NCI-H748 treated with DMSO at 0.1 percent for 48 hours (cell line): ENCODE results near the gene PALLD.
"Not testable (repeated sequence)": the region's sequence is repeated elsewhere in the genome, so short reads cannot be mapped to it uniquely, and the experiment has no call there.

Experiments
- DNase-seq: peaks from one replicate; lab custom pipeline; 2025; lab: John Stamatoyannopoulos, UW

PALLD gene

DNA sequence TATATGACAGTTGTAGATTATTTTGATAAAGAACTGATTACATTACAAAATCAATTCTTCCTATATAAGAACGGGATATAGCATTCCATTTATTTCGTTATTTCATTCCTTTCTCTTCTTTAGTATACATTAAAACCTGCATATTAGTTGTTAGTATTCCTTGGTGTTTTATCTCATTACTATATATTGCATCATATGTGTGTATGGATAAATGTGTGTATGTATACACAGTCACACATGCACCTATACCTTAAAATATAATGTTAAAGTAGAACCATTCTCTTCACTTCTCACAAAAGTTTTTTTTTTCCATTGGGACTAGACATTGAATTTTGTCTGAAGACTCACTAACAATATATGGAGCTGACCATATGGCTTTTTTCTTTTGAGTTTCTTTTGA is 5.3 kb upstream of the PALLD start:
- DNase-seq: no peak

DNA sequence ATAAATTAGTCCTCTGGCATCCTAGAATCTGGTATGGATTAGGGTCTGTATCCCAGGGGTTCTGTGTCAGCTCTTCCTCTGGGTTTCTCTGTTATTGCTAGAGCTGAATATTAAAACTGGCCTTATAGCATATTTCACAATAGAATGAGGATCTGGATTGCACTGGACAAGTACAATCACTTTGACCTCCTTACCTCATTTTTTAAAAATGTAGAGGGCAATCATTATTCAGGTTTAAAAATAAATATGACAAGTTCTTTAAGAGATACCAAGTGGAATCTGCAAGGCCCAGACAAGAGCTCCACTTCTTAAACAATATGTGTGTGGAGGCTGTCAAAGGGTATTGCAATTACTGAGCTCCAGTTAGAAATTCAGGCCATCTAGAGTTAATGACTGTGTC is 1.4 kb downstream of the PALLD start:
- no peak for DNase-seq

DNA sequence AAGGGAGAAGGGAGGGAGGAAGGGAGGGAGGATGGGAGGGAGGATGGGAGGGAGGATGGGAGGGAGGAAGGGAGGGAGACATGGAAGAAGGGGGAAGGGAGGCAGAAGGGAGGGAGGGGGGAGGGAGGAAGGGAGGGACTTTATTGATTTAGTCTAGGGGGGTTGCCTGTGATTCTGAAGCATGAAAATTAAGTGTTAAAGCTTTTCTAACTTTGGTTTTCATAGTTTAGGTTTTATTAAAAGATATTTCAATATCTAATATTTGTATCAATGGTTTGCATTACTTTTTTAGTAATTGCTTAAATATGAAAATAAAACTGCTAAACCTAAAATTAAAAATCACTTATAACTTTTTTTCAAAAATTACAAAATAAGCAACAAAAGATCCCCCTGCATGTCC is 2.4 kb downstream of the PALLD start:
- no peak for DNase-seq

DNA sequence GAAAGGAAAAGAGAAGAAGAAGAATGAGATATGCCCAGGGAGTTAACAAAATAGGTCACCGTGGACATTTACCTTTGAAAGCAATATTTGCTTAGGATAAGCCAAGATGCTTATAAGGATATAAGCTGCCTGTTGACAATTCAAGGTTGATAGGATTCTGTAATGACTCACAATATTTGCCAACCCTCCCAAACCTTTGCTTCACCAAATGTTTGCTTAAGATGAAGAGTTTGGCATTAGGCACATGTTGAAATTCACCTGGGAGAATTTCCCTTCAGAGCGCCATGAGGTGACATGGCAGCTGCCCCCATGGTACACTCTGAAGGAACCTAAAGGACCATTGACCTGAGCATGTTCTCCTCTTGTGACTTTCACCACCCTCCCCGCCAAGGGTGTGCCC is 4.6 kb downstream of the PALLD start:
- DNase-seq: no peak

DNA sequence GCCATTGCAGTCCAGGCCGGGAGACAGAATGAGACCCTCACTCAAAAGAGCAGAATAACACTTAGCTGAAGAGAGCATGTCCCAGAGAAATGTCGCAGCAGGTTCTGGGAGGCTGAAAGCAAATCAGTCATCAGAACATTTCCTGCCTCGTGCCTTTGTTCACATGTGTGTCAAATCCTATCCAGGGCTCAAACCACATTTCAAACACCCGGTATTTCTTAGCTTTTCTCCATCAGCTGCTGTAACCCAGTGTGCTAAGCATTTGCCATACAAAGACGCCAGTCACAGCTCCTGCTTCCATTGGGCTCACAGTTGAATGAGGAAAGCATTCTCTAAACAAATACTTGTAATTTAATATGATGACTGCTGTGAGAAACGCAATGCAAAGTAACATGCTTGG is 6.0 kb downstream of the PALLD start:
- no peak for DNase-seq

DNA sequence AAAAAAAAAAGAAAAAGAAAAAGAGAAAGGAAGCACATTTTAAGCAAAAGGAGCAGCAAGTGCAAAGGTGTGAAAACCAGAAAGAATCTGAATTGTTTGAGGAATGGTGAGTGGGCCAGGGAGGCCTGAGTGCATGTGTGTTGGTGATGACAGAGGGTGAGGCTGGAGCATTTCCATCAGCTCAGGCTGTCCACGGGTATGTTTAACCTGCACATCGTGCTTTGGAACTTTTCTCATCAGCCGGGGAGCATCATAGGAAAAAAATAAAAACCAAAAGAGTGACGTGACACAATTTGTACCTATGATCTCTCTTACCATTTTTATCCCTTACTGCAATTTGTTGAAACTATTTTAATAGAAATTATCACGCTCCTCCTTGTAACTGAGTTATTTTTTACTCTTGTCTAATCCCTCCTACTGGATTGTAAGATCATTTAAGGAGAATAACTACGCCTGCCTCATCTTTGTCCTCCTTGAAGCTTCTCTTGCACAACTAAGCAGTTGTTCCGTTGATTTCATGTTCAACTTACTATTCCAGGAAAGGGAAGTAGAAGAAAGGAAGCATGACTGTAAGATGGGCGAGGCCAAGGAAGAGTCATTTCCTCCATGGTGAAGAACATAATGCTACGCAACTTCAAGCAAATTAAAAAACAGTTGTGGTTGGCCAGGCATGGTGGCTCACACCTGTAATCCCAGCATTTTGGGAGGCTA is 7.0 kb downstream of the PALLD start:
- DNase-seq: no peak

DNA sequence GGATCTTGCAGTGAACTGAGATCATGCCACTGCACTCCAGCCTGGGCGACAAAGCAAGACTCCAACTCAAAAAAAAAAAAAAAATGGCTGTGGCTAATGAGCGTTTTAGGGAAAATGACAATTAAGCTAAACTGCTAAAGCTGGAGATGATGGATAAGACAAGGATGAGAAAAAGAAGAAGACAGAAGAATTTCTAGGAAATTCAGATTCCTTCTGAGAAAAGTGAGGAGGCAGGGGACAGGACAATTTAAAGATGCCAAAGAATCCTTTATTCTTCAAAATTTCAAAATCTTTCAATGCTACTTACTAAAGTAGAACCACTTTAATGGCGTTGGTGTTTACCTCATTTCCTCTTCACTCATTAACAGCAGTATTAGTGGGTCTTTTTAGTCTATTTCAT is 7.7 kb downstream of the PALLD start:
- DNase-seq: no peak

DNA sequence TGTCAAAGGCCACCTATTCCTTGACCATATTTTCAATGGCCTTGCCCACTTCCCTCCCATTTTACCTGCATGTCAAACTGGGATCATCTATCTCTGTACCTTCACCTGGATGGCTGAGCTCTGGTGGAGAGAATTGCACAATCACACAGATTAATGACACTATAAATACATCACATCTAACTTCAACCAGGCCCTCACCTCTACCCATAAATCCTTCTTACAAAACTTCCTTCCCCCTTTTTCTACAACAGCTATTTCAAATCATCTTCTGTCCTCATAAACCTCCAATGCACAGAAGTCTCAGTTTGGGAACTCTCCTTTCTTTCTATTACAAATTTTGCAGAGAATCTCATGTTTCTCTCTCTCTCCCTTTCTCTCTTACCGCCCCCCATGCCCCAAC is 9.2 kb downstream of the PALLD start:
- no peak for DNase-seq

DNA sequence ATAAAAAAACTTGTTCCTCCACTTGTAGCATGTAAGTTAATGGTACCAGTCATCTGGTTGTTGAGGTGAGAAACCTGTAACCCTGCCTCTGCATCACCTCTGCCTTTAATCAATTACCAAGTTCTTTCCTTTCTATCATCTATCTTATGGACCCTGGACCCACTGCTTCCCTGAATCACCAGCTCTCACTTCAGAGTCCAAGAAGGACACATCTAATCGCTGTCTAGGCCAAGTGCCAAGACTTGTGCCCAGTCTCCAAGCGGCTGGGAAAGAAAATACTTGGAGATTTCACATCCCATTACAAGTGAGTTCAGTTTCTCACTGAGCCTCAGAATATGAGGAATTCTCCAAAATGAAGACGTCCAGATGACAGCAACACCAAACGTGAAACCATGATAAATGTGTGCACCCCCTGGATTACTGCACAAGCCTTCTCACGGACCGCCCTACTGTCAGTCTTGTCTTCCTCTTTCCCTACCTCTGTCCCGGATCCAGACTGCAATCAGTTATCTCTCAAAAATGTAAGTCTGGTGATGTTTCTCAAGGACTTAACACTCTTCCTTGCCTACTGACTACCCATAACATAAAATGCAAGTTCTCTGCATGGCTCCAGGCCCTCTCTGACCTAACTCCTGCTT is 10.4 kb downstream of the PALLD start:
- no peak for DNase-seq

DNA sequence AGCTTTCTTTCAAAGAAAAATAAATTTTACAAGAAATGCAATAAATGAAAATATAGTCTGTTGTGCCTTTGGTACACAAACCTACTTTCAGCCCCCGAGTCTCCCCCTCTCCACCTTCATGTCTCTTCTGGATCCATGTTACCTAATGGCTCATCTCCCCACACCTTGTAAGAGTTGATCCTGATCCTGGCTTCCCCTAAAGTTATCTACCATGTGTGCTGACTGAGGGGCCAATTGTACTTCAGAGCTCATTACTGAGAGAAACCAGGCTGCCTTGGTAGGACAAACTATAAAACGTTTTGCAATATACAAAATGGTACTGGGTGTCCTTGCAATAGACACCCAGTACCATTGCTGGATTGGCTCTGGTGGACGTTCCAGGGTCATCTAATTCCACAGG is 11.8 kb downstream of the PALLD start:
- no peak for DNase-seq

DNA sequence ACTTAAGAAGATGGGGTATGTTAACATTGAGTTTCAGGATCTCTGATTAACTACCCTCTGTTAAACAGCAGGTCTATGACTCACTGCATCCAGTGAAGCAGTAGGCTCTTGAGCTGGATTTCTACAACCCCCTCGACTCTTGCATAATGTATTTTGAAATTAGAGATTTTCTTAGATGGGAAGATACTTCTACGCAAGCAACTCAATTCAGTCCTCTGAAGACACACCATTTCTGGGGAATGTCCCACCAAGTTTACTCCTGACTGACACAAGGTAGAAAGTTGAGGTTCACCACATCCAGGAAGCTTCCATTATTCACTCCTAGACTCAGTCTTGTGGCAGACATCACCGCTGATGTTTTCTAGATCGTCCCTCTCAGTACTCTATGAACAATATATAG is 12.9 kb downstream of the PALLD start:
- no peak for DNase-seq

DNA sequence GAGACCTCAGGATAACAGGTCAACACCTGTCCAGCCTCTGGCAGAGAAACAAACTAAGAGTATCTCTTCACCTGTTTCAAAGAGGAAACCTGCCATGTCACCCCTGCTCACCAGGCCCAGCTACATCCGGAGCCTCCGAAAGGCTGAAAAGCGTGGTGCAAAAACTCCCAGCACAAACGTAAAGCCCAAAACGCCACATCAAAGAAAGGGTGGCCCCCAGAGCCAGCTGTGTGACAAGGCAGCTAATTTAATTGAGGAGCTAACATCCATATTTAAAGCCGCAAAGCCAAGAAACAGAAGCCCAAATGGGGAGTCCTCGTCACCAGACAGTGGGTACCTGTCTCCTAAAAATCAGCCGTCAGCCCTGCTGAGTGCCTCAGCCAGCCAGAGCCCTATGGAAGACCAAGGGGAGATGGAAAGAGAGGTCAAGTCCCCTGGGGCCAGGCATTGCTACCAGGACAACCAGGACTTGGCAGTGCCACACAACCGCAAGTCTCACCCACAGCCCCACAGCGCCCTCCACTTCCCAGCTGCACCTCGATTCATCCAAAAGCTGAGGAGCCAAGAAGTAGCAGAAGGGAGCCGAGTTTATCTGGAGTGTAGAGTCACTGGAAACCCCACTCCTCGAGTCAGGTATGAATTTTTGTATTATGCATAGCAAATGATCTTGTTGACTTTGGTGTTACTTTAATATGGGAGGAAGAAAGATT is 15.1 kb downstream of the PALLD start:
- DNase-seq: no peak

DNA sequence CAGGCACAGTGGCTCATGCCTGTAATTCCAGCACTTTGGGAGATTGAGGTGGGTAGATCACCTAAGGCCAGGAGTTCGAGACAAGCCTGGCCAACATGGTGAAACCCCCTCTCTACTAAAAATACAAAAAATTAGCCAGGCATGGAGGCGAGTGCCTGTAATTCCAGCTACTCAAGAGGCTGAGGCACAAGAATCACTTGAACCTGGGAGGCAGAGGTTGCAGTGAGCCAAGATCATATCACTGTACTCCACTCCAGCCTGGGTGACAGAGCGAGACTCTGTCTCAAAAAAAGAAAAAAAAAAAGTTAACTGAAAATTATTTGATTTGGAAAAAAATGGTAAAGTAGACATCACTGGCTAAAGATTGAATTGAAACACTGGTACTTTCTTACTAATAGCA is 17.0 kb downstream of the PALLD start:
- not testable (repeated sequence) for DNase-seq

DNA sequence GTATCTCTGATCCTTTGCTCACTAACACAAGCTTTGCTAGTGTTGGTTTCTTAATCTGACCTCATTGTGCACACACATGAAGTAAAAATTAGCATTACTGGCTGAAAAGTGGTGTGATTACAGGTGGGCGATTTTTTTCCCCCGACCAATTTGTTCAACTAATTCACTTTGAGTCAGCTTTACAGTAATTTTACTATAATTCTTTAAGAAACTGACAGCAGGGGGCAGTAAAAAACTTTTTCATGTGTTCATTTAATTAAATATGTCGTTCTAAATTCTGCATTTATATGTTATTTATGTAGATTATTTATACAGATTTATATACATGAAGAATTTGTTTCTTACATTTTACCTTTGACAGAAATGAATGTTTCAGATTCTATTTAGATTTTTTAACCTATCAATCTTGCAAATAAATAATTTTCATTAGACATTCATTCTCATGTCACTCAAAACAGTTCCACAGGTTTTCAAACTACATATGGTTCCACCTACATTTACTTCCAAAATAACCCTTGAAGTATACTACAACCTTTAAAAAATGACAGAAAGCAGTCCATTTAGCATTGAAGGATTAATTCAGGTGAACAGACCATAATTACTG is 17.5 kb downstream of the PALLD start:
- peak; percentile 3 for DNase-seq

DNA sequence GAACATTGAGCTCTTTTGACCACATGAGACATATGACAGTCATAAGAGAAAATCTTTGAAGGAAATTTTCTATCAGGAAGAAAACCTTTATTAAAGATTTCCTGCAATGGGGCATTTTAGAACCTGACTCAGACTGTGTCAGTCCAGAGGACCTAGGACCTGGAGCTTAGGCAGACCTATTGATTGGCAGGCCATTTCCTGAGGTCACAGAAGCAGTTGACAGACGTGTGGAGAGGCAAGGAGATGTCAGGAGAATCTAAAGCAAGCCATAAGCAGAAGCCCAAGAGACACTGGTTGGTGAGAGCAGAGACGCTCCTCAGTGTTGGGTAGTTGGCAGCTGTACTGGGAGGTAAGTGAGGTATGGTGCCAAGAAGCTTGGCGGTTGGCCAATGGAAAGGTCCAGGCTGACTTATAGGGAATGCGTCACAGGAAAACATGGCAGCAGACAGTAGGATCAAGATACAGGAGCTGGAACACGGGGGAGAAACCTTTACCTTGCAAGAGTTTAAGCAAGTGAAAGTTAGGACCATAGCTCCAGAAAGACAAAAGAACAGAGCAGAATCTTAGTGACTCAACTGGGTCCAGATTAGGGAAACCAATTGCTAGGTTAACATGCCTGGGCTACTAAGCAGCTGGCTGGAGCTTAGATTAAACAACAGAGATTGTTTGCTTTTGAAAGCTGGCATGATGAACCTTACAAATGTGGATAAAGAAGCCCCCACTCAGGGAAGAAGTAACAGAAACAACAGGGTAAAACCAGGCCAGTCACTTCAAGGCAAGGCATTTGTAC is 18.6 kb downstream of the PALLD start:
- no peak for DNase-seq

DNA sequence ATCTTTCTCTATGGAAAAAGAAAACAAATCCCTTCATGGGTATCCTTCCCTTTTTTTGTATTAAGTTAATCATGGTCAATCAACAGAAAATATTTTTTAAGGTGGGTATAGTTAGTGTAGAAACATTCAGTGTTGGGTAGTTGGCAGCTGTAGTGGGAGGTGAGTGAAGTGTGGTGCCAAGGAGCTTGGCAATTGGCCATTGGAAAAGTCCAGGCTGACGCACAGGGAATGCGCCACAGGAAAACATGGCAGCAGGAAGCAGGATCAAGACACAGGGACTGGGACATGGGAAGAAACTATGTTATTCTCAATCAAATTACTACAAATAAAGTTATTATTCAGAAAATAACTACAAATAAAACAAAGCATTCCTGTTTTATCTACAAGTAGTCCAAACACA is 20.0 kb downstream of the PALLD start:
- no peak for DNase-seq

DNA sequence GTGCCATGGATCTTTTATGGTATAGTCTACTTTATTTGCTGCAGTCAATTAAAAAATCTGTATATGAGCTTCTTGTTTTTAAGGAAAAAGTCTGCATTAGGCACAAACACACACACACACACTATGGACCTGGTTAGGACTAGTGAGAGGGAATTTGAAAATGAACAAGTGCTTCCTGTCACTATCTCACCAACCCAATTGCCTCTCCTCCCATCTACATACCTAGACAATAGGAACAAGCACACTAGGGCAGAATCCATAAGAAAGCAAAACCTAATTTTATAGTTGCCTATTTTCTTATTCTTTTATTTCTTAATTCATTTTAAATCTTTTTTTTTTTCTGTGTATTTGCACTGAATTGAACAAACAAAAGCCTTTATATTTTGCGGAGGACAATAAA is 22.7 kb downstream of the PALLD start:
- no peak for DNase-seq

DNA sequence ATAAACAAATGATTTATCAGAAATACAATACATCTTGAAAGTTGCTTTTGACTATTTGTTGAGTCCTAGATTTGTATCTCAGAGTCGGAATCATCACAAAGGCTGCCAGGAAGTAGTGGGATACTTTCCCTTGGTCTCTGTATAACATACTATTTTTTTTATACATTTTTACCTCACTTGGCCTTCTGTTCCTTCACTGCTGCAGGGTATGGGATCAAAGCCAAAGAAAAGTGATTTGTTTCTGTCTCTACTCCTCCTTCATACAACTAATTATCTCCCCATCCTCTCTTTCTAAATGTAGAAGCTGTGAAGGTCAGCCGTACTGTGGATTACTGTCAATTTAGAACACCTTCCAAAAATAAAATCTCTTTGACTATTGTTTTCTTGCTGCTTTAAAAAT is 24.9 kb downstream of the PALLD start:
- DNase-seq: no peak

DNA sequence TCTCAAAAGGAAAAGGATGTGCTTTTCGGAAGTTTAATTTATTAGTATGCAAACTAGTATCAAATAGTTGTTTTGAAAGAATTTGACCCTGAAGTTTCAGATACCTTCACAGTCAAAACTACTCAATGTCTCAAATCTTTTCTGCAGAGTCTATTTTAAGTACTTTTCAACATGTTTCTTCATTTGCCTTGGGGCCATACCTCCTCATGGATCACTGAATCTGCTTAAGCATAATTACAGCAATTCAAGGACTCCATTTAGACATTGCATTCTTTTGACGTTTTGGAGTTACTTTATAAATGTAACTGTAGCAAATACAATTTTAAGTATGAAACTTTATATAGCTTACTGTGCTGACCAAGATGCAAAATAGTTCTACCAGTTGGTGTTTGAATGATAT is 25.5 kb downstream of the PALLD start:
- no peak for DNase-seq

DNA sequence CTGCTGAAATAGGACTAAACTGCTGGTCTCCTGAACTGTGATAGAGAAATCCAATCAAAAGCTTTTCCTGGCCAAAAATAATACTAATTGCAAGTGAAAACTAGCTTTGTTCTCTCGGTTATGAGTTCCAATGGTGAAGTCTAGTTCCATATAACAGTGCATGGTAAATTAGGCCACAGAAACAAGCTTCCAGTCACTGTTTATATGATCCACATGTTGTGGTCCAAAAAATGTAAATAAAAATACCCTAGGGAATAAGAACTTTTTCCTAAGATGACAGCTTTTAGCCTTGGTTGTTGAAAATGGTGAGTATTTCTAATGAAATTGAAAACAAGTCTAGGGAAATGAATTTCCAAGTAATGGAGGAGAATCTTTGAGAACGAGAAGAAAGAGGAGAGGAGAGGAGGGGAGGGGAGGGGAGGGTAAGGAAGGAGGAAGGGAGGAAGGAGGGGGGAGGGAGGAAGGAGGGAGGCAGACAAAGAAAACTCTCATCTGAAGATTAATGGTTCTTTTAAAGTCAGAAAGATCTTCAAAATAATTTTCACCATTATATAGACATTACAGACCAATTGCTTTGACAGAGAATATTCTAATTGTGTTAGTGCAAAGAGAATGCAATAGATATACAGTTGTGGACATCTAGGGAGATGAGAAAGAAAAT is 26.1 kb downstream of the PALLD start:
- DNase-seq: no peak

DNA sequence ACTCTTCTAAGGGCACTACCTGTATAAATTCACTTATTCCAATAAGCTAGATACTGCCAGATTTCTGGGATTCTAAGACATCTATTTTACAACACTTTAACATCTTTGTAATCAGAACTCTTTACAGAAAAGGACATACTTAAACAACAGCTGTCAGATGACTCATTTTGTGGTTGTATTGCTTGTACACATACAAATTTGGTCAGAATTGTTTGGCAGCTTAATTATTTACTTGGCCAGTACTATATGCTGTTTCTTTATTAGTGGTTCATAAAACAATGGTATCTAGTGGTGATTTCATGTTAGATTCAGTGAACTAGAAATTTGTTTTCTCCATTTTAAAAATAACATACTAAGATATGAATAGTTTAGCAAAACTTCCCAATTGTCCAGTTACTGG is 27.2 kb downstream of the PALLD start:
- no peak for DNase-seq

DNA sequence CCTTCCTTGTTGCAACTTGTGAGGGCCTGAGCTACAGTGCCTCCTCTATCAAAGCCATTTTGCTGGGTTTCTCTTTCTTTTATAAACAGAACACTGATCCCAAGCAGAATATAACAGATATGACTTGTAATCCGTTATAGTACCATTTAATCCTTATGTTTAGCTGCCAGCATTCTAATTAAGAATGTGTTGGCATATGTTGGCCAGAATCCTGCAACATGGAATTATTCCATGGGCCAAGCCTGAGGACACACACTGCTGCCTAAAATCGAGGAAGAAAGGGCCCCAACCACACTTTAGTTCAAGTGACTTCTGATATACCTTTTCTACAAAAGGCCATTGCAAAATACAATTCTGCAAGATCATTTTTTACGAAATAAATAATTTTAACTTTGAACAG is 28.0 kb downstream of the PALLD start:
- DNase-seq: no peak
